Upper lobe of left lung (tissue), 6 donors: ENCODE data around the gene MAN2B2. TPM values are rescaled to one million over a fixed set of nuclear protein-coding genes. Genes with fewer than 3 reads are reported as not detected.

Source experiments
- ATAC-seq, 2 donors: fragments of 200-7000 bp; cut with Tn5 transposase; one replicate each; pipeline ENCODE4 v1.9.1; 2022; ENCODE audit warnings: mild to moderate bottlenecking in 2 of 2, moderate library complexity in 2 of 2; ENCODE audit not compliant: low FRiP score in 2 of 2
- DNase-seq, 2 donors: peaks; one replicate each; pipeline ENCODE4 v3.0.0-alpha.2; 2019 to 2020
- H3K27ac ChIP-seq, 4 donors: fragments of 200-600 bp; sonication (generic); one replicate each; pipeline ENCODE4 v1.5.1; 2016 to 2019
- H3K27me3 ChIP-seq, 4 donors: fragments of 200-600 bp; sonication (generic); one replicate each; pipeline ENCODE4 v1.5.1; 2017 to 2019
- H3K36me3 ChIP-seq, 4 donors: fragments of 200-600 bp; sonication (generic); one replicate each; pipeline ENCODE4 v1.5.1; 2016 to 2019
- H3K4me1 ChIP-seq, 4 donors: fragments of 200-600 bp; sonication (generic); one replicate each; pipeline ENCODE4 v1.5.1; 2018 to 2019
- H3K4me3 ChIP-seq, 4 donors: fragments of 200-600 bp; sonication (generic); one replicate each; pipeline ENCODE4 v1.5.1; 2017 to 2019; ENCODE audit warnings: mild to moderate bottlenecking in 2 of 4, moderate library complexity in 1 of 4
- H3K9me3 ChIP-seq, 4 donors: fragments of 200-600 bp; sonication (generic); one replicate each; pipeline ENCODE4 v1.5.1; 2018 to 2019
- CTCF ChIP-seq, 6 experiments: fragments of 450-650 bp in 4 of 6; fragments of 200-600 bp in 2 of 6; sonication (generic) in 2 of 6; IDR thresholded peaks; one replicate each; pipeline ENCODE4 v1.5.1; 2016 to 2019; ENCODE audit warnings: antibody characterized with exemption in 6 of 6
- EP300 ChIP-seq, 4 donors: sonication (generic); formaldehyde crosslinking; IDR thresholded peaks; one replicate each; pipeline ENCODE4 v1.5.1; 2017; ENCODE audit warnings: antibody characterized with exemption in 4 of 4, control low read depth in 2 of 4
- POLR2A ChIP-seq, 4 donors: fragments of 450-650 bp; IDR thresholded peaks; one replicate each; pipeline ENCODE4 v1.5.1; 2016 to 2017; ENCODE audit warnings: antibody characterized with exemption in 4 of 4, mild to moderate bottlenecking in 2 of 4
- POLR2AphosphoS5 ChIP-seq, 2 donors: sonication (generic); formaldehyde crosslinking; IDR thresholded peaks; one replicate each; pipeline ENCODE4 v1.5.1; 2017; ENCODE audit warnings: antibody characterized with exemption in 2 of 2
- WGBS, 2 donors: methylation state at CpG; one replicate each; pipeline ENCODE4 v1.1.5; 2017 to 2018; 5-methylcytosine and 5-hydroxymethylcytosine counted together
- total RNA-seq, 6 donors: library from RNA; depleted of rRNA in 4 of 6; stranded (reverse); fragments of >200 nt in 4 of 6; gene quantifications; one replicate each; pipeline versions ENCODE4 v1.1.0 to v1.2.1, GENCODE V29; 2016 to 2021
- donor health status: DM: no; HTN: no; CAD: no; lungs with moderate emphysema.
- donor health status: DM: no; HTN: yes; CAD: no; lungs with severe emphysema.

The MAN2B2 gene
- total RNA-seq, 6 donors from 2014 or later: 17.4 to 44.0 (median 35.4) TPM

DNA sequence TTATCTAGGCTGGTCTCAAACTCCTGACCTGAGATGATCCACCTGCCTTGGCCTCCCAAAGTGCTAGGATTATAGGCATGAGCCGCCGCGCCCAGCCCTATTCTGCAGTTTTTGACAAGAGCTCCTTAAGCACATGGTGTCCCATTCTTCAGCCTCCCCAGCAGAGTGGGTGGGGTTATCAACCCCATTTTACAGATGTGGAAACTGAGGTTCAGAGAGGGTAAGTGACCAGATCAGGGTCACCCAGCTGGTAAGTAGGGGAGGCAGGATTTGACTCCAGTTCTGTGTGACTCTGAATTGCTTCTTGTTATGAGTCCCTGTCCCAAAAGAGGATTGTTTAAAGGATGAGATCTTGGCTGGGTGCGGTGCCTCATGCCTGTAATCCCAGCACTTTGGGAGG lies 14.5 kb downstream of the MAN2B2 start:
- ATAC-seq (no peak), DNase-seq (no peak)
- H3K27me3 ChIP-seq: no peaks in the 10 kb centered on the region
- 97 to 100% methylated on average over 4 of the region's 4 CpGs for WGBS, 2 donors
- TF ChIP-seq CTCF (IDR thresholded peaks at IDR 0.05) (no peak), POLR2A (IDR thresholded peaks at IDR 0.05) (no peak), EP300 (IDR thresholded peaks at IDR 0.05) (no peak), POLR2AphosphoS5 (IDR thresholded peaks at IDR 0.05) (no peak)
- no peaks in the 10 kb centered on the region for H3K9me3 ChIP-seq
- H3K36me3 ChIP-seq: peaks cover 2 to 65% (median 37%) of the 10 kb centered on the region in 4 donors
- no peaks in the 10 kb centered on the region for H3K4me1 ChIP-seq
- no peak overlapping the region for H3K4me3 ChIP-seq
- no peak overlapping the region for H3K27ac ChIP-seq

- Histone ChIP-seq H3K36me3 (peaks cover 2 to 67% (median 42%) of the 10 kb centered on the region in 4 donors), H3K27me3 (no peaks in the 10 kb centered on the region), H3K9me3 (no peaks in the 10 kb centered on the region), H3K4me3 (no peak overlapping the region), H3K27ac (no peak overlapping the region), H3K4me1 (no peaks in the 10 kb centered on the region)
- TF ChIP-seq CTCF (IDR thresholded peaks at IDR 0.05) (no peak), EP300 (IDR thresholded peaks at IDR 0.05) (no peak), POLR2A (IDR thresholded peaks at IDR 0.05) (no peak), POLR2AphosphoS5 (IDR thresholded peaks at IDR 0.05) (no peak)
- no peak for ATAC-seq
- no peak for DNase-seq
- 85 to 86% methylated on average over 9 of the region's 9 CpGs for WGBS, 2 donors
These were observed 16.3 kb downstream of the MAN2B2 start for GRCh38 chr4:6591313-6591712.

DNA sequence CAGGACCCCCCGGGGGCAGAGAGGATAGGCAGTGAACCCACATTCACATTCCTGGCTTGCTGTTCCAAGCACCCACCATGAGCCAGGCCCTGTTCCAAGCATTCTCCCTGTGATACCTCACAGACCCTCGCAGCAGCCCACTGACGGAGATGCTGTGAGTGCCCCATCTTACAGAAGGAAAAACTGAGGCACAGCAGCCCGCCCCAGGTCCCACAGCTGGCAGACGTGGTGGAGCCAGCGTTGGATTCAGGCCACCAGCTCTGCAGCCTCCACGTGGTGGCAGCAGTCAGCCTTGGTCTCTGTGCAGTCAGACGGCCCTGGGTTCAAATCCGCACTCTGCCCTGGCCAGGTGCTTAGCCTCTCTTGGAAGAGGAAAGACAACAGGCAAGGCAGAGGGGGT lies 16.8 kb downstream of the MAN2B2 start:
- H3K27me3 ChIP-seq: no peaks in the 10 kb centered on the region
- no peaks in the 10 kb centered on the region for H3K4me1 ChIP-seq
- 76 to 93% methylated on average over 4 to 9 of the region's 9 CpGs for WGBS, 2 donors
- TF ChIP-seq EP300 (IDR thresholded peaks at IDR 0.05) (no peak), CTCF (IDR thresholded peaks at IDR 0.05) (no peak), POLR2A (IDR thresholded peaks at IDR 0.05) (no peak), POLR2AphosphoS5 (IDR thresholded peaks at IDR 0.05) (no peak)
- ATAC-seq (no peak), DNase-seq (no peak)
- no peak overlapping the region for H3K27ac ChIP-seq
- no peaks in the 10 kb centered on the region for H3K9me3 ChIP-seq
- H3K4me3 ChIP-seq: no peak overlapping the region
- H3K36me3 ChIP-seq: peaks cover 2 to 67% (median 44%) of the 10 kb centered on the region in 4 donors

GRCh38 chr4:6592804-6593563 lies 18.0 kb downstream of the MAN2B2 start:
- no peaks in the 10 kb centered on the region for H3K9me3 ChIP-seq
- DNase-seq (no peak), ATAC-seq (no peak)
- 92 to 95% methylated on average over 9 to 14 of the region's 16 CpGs for WGBS, 2 donors
- no peak overlapping the region for H3K4me3 ChIP-seq
- H3K27me3 ChIP-seq: no peaks in the 10 kb centered on the region
- H3K27ac ChIP-seq: no peak overlapping the region
- no peaks in the 10 kb centered on the region for H3K4me1 ChIP-seq
- H3K36me3 ChIP-seq: peaks cover 2 to 71% (median 45%) of the 10 kb centered on the region in 4 donors
- TF ChIP-seq EP300 (IDR thresholded peaks at IDR 0.05): no peak
- TF ChIP-seq CTCF (IDR thresholded peaks at IDR 0.05): no peak
- TF ChIP-seq POLR2AphosphoS5 (IDR thresholded peaks at IDR 0.05): no peak

DNA sequence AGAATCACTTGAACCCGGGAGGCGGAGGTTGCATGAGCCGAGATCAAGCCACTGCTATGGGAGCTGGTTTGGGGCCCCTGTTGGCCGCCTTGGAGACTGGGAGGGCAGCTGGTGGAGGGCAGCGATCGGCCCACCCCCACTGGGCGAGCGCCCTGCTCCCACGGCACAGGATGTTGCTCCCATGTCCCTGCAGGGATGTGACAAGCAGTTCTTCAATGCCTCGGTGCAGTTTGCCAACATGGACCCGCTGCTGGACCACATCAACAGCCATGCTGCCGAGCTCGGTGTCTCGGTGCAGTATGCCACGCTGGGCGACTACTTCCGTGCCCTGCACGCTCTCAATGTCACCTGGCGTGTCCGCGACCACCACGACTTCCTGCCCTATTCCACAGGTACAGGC lies 19.4 kb downstream of the MAN2B2 start:
- DNase-seq (no peak), ATAC-seq (no peak)
- no peak overlapping the region for H3K27ac ChIP-seq
- no peak overlapping the region for H3K4me3 ChIP-seq
- TF ChIP-seq EP300 (IDR thresholded peaks at IDR 0.05): no peak
- TF ChIP-seq CTCF (IDR thresholded peaks at IDR 0.05): no peak
- TF ChIP-seq POLR2A (IDR thresholded peaks at IDR 0.05): no peak
- no peak for TF ChIP-seq POLR2AphosphoS5 (IDR thresholded peaks at IDR 0.05)
- no peaks in the 10 kb centered on the region for H3K9me3 ChIP-seq
- no peaks in the 10 kb centered on the region for H3K27me3 ChIP-seq
- H3K36me3 ChIP-seq: peaks cover 2 to 72% (median 46%) of the 10 kb centered on the region in 4 donors
- WGBS, 2 donors: 97 to 100% methylated on average over 11 to 19 of the region's 22 CpGs
- H3K4me1 ChIP-seq: no peaks in the 10 kb centered on the region
